HG03521 (cell line): ENCODE measurements around the gene RABGAP1.

Source experiments
- ATAC-seq: cut with Tn5 transposase; IDR thresholded peaks from one replicate; pipeline ENCODE4 v1.9.1; 2021; ENCODE audit warnings: mild to moderate bottlenecking, moderate library complexity; ENCODE audit not compliant: unreplicated experiment

The RABGAP1 gene

DNA sequence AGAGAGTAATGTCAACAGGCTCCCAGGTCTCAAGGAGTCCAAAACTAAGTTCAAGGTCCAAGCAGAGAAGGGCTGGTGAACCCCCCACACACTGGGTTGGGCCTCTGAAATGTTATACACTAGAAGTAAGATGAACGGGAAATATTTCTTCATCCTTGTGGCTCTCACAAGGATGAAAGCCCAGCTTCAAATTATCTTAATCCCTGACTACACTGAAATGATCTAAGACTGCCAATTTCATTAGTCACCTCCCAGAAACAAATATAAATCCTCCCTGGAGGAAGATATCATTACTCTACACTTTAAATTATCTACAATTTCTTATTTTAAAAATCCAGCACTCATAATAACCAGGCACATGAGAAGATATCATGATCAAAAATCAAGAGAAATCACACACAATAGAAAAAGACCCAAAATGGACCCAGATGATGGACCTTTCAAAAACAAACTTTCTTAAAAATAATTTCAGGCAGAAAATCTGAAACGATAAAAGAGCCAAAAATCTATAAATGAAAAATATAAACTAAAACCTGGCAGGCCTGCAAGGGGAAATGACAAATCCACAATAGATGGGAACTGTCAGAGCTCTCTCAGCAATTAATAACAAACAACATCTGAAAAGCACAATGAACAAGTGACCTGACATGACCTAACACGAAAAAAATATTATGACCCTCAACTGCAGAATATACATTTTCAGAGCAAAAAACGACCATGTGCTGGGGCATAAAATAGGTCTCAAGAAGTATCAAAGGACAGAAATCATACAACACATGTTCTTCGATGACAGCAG lies 210.1 kb downstream of the RABGAP1 start:
- no peak for ATAC-seq
